AG09309 (cell line): ENCODE measurements around the gene PRR15L.

Experiments
- DNase-seq: peaks from one replicate; pipeline ENCODE4 v3.0.0-alpha.2; 2010; ENCODE audit warnings: low read depth
- H3K4me3 ChIP-seq: 2 replicates; pipeline ENCODE4 v1.5.1; 2011; ENCODE audit warnings: mild to moderate bottlenecking, low read depth, low read length, moderate library complexity; ENCODE audit not compliant: control insufficient read depth
- TF ChIP-seq, protein P1 (sequence below): IDR thresholded peaks from 2 replicates; pipeline ENCODE4 v1.5.1; 2011; ENCODE audit warnings: mild to moderate bottlenecking, low read depth, low read length, inconsistent platforms; ENCODE audit not compliant: insufficient read depth, control insufficient read depth; ENCODE audit errors: missing control alignments

PRR15L gene

GRCh38 chr17:47946929-47947397 is 10.7 kb downstream of the PRR15L start:
- H3K4me3 ChIP-seq: no peak overlapping the region
- DNase-seq: no peak
- TF ChIP-seq, protein P1, sequence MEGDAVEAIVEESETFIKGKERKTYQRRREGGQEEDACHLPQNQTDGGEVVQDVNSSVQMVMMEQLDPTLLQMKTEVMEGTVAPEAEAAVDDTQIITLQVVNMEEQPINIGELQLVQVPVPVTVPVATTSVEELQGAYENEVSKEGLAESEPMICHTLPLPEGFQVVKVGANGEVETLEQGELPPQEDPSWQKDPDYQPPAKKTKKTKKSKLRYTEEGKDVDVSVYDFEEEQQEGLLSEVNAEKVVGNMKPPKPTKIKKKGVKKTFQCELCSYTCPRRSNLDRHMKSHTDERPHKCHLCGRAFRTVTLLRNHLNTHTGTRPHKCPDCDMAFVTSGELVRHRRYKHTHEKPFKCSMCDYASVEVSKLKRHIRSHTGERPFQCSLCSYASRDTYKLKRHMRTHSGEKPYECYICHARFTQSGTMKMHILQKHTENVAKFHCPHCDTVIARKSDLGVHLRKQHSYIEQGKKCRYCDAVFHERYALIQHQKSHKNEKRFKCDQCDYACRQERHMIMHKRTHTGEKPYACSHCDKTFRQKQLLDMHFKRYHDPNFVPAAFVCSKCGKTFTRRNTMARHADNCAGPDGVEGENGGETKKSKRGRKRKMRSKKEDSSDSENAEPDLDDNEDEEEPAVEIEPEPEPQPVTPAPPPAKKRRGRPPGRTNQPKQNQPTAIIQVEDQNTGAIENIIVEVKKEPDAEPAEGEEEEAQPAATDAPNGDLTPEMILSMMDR: peak; percentile 83

DNA sequence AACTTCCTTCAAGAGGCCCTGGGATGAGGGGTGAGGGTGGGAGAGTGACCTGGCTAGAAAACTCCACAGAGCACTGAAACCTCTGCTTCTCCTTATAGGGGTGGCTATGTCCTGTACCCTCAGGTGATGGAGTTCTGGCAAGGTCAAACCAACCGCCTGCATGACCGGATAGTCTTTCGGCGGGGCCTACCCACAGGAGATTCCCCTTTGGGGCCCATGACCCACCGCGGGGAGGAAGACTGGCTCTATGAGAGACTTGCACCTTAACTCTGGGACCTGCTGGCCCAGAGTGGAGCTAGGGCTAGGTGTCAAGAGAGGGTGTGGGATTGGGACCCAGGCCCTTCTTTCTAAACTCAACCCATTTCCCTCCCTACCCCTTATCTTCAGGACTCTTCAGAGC is 11.2 kb downstream of the PRR15L start:
- no peak for DNase-seq
- TF ChIP-seq, protein P1: no peak

DNA sequence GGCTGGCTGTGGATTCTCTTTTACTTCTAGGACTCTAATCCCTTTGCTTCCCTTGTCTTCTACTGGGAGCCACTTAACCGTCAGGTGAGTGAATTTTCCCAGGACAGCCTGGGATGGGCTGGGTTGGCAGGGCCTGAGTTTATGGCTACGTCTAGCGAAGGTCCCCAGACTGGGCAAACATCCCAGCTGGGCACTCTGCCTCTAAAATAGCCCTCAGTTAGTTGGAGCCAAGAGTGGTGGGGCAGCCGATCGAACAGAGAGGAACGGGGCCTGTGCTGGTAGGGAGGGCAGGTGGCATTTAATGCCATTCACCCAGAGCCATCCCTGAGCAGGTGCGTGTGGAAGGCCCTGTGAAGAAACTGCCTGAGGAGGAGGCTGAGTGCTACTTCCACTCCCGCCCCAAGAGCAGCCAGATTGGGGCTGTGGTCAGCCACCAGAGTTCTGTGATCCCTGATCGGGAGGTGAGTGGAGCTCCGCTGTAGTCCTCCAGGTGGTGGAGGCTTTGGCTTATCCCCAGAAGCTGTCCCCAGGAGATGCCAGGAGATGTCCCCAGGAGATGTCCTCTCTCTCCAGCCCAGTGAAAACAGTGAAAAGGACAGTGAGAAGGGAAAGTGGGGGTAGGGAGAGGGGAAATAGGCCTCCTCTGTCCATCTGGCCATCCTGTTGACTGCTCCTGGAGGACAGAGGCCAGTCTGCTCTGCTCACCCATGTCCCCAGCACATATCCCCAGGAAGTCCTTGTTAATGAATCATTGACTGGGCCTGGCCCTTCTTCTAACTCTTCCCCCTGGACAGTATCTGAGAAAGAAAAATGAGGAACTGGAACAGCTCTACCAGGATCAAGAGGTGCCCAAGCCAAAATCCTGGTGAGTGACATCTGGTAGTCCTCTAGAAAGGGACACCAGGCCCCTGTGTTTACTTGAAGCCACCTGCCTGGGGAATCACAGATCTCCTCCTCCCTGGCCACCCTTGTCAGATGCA is 11.9 kb downstream of the PRR15L start:
- no peak overlapping the region for H3K4me3 ChIP-seq
- TF ChIP-seq, protein P1: no peak
- no peak for DNase-seq

More for the DNA sequence above, 11.2 kb downstream of the PRR15L start:
- no peak overlapping the region for H3K4me3 ChIP-seq

GRCh38 chr17:47945080-47945479 is 12.6 kb downstream of the PRR15L start:
- H3K4me3 ChIP-seq: no peak overlapping the region
- peak; percentile 32 for DNase-seq
- TF ChIP-seq, protein P1: no peak

- TF ChIP-seq, protein P1: no peak
- no peak for DNase-seq
Observed at GRCh38 chr17:47942568-47942967, 15.1 kb downstream of the PRR15L start.

DNA sequence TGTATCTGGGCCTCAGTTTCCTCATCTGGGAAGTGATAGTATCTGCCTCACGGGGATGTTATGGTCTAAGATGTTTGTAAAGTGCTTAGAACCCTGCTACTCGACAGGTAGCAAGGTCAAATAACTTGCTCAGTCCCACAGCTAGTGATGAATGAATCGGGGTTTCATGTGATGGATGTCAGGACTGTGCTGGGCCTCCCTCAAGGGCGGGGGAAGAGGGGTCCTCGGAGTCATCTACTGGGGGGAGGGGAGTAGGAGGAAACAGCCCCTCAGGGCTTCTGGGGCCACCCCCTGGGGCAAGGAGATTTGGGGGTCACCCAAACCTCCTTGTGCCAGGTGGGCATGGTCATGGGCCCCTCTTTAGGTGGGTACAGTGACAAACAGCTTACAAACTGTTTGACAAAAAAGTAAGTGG is 15.6 kb downstream of the PRR15L start:
- no peak for DNase-seq
- TF ChIP-seq, protein P1: no peak
- H3K4me3 ChIP-seq: peak overlapping the region; percentile 85

More at GRCh38 chr17:47942568-47942967, 15.1 kb downstream of the PRR15L start:
- peak overlapping the region; percentile 85 for H3K4me3 ChIP-seq
